A673 (cell line): ENCODE data around the gene POLR3G. TPM values are rescaled to one million over a fixed set of nuclear protein-coding genes. Genes with fewer than 3 reads are reported as not detected.

Source experiments
- BruUV-seq: library from RNA; stranded (reverse); fragments of 400-500 nt; replicated peaks from 2 replicates; lab custom pipeline; 2021; lab: Mats Ljungman, UMichigan
- CTCF ChIA-PET: fragments of 300-600 bp; sonication (Branson Sonifier 250); formaldehyde crosslinking; loops from one replicate; lab custom pipeline; 2022; ENCODE audit warnings: antibody characterized with exemption; lab: Charles Lee
- POLR2A ChIA-PET: fragments of 300-600 bp; sonication (Branson Sonifier 250); formaldehyde crosslinking; loops from one replicate; lab custom pipeline; 2022; ENCODE audit warnings: antibody characterized with exemption; ENCODE audit not compliant: low non-redundant PET; lab: Charles Lee
- DNase-seq: peaks from one replicate; pipeline ENCODE4 v3.0.0-alpha.2; 2015; ENCODE audit warnings: low spot score
- H3K27ac ChIP-seq: fragments of 200-600 bp; sonication (generic); 2 replicates; pipeline ENCODE4 v1.5.1; 2016; ENCODE audit warnings: mixed run types, low read depth, mild to moderate bottlenecking, mixed read lengths, antibody characterized with exemption, low read length; ENCODE audit not compliant: poor library complexity, severe bottlenecking
- H3K27me3 ChIP-seq: fragments of 200-600 bp; sonication (generic); replicated peaks from 2 replicates; pipeline ENCODE4 v1.6.1; 2017; ENCODE audit warnings: mixed run types, low read depth, mild to moderate bottlenecking, mixed read lengths, antibody characterized with exemption, low read length; ENCODE audit not compliant: insufficient read depth, poor library complexity
- H3K36me3 ChIP-seq: fragments of 200-600 bp; sonication (generic); 2 replicates; pipeline ENCODE4 v1.6.1; 2016; ENCODE audit warnings: mixed run types, mild to moderate bottlenecking, mixed read lengths, antibody characterized with exemption, low read length; ENCODE audit not compliant: insufficient read depth, poor library complexity, severe bottlenecking
- H3K4me1 ChIP-seq: fragments of 200-600 bp; sonication (generic); 2 replicates; pipeline ENCODE4 v1.6.1; 2017; ENCODE audit warnings: mixed run types, mild to moderate bottlenecking, mixed read lengths, antibody characterized with exemption, low read length; ENCODE audit not compliant: insufficient read depth, poor library complexity, severe bottlenecking
- H3K4me3 ChIP-seq: fragments of 200-600 bp; sonication (generic); 2 replicates; pipeline ENCODE4 v1.5.1; 2016; ENCODE audit warnings: low read depth, mixed run types, mild to moderate bottlenecking, mixed read lengths, low read length; ENCODE audit not compliant: poor library complexity, severe bottlenecking
- H3K9me3 ChIP-seq: fragments of 200-600 bp; sonication (generic); 2 replicates; pipeline ENCODE4 v1.6.1; 2016; ENCODE audit warnings: mixed run types, low read depth, mild to moderate bottlenecking, mixed read lengths, antibody characterized with exemption, low read length; ENCODE audit not compliant: poor library complexity, severe bottlenecking
- CTCF ChIP-seq: fragments of 300-800, 200-600 bp; sonication (generic); conservative IDR thresholded peaks from 2 replicates; pipeline ENCODE4 v1.5.1; 2017; ENCODE audit warnings: low read depth, mild to moderate bottlenecking, antibody characterized with exemption, low read length, moderate library complexity, mixed read lengths
- EZH2 ChIP-seq: fragments of 200-600 bp; sonication (generic); IDR thresholded peaks from 2 replicates; pipeline ENCODE4 v1.6.1; 2017; ENCODE audit warnings: borderline replicate concordance, low read depth, mild to moderate bottlenecking, mixed read lengths, antibody characterized with exemption, low read length; ENCODE audit not compliant: poor library complexity, severe bottlenecking
- intact Hi-C: fragments of 100-400 bp; cut with micrococcal nuclease; formaldehyde crosslinking; loops from one replicate; pipeline ENCODE4 v1.10.0; 2022; ENCODE audit not compliant: unreplicated experiment
- total RNA-seq: library from RNA; stranded (reverse); gene quantifications from 2 replicates; pipeline ENCODE4 v1.2.3, GENCODE V29; 2021

The POLR3G gene
- total RNA-seq, 1 experiment from 2014 or later, result 10.6 TPM

GRCh38 chr5:90438100-90438499 is 36.6 kb upstream of the POLR3G start:
- ChIA-PET CTCF (no interaction called here), POLR2A (no interaction called here)
- peaks cover 3% of the 10 kb centered on the region for H3K4me1 ChIP-seq
- H3K36me3 ChIP-seq, result no peaks in the 10 kb centered on the region
- TF ChIP-seq CTCF, result no peak
- no peak for TF ChIP-seq EZH2
- no peak for DNase-seq
- no peak overlapping the region for H3K4me3 ChIP-seq
- H3K27me3 ChIP-seq, result no peaks in the 10 kb centered on the region
- H3K9me3 ChIP-seq, result no peaks in the 10 kb centered on the region
- H3K27ac ChIP-seq, result no peak overlapping the region
- intact Hi-C loops, result loop anchor here (2.0 kb wide), 1 partner anchor 167 kb away; no protein-coding TSS in a partner anchor
- BruUV-seq, result no TSS peak

- H3K4me1 ChIP-seq, result peaks cover 3% of the 10 kb centered on the region
- intact Hi-C loops, result loop anchor here (2.0 kb wide), 1 partner anchor 90 kb away; no protein-coding TSS in a partner anchor
- TF ChIP-seq CTCF (no peak), EZH2 (no peak)
- DNase-seq, result no peak
- BruUV-seq, result no TSS peak
- no peaks in the 10 kb centered on the region for H3K36me3 ChIP-seq
- ChIA-PET POLR2A (no interaction called here), CTCF (interaction anchor here (1.6 to 2.2 kb wide), 2 partner anchors 36 to 343 kb away, joined by 4 to 11 read pairs; no protein-coding TSS in a partner anchor)
- no peak overlapping the region for H3K4me3 ChIP-seq
- no peak overlapping the region for H3K27ac ChIP-seq
- no peaks in the 10 kb centered on the region for H3K27me3 ChIP-seq
- H3K9me3 ChIP-seq, result no peaks in the 10 kb centered on the region
Observed at GRCh38 chr5:90440644-90441043, 34.0 kb upstream of the POLR3G start.

- Histone ChIP-seq H3K9me3 (no peaks in the 10 kb centered on the region), H3K4me3 (no peak overlapping the region), H3K27ac (no peak overlapping the region), H3K36me3 (no peaks in the 10 kb centered on the region), H3K27me3 (no peaks in the 10 kb centered on the region), H3K4me1 (no peaks in the 10 kb centered on the region)
- TF ChIP-seq CTCF (no peak), EZH2 (no peak)
- intact Hi-C loops, result no loop called here
- DNase-seq, result no peak
- no TSS peak for BruUV-seq
- ChIA-PET CTCF (no interaction called here), POLR2A (no interaction called here)
Observed at GRCh38 chr5:90446961-90447360, 27.7 kb upstream of the POLR3G start.
